Activated CD4-positive, alpha-beta T cell treated with anti-CD3 and anti-CD28 coated beads, Interleukin-2, amount 50 U/mL, for 24 hours (primary cell): ENCODE results near the gene TAS1R2.
A peak's percentile ranks its signal among the peaks of the same experiment; 100 is the strongest.
"Not testable (repeated sequence)": the region's sequence is repeated elsewhere in the genome, so short reads cannot be mapped to it uniquely, and the experiment has no call there.

ENCODE experiments used
- DNase-seq, 2 donors: peaks; one replicate each; pipeline ENCODE4 v3.0.0-alpha.2; 2020; ENCODE audit warnings: low read depth in 1 of 2, low spot score in 1 of 2

Gene TAS1R2

GRCh38 chr1:18884419-18884717 is 24.9 kb upstream of the TAS1R2 start:
- no peak for DNase-seq

- DNase-seq = peak; percentile 50 to 67
Observed at GRCh38 chr1:18883636-18884418, 24.4 kb upstream of the TAS1R2 start.

- DNase-seq = no peak
Observed at GRCh38 chr1:18883079-18883478, 23.6 kb upstream of the TAS1R2 start.

- no peak for DNase-seq
Observed at GRCh38 chr1:18882486-18882885, 23.0 kb upstream of the TAS1R2 start.

- no peak for DNase-seq
Observed at GRCh38 chr1:18881642-18882431, 22.4 kb upstream of the TAS1R2 start.

- no peak for DNase-seq
Observed at GRCh38 chr1:18881164-18881563, 21.7 kb upstream of the TAS1R2 start.

GRCh38 chr1:18880585-18880984 is 21.1 kb upstream of the TAS1R2 start:
- no peak for DNase-seq

GRCh38 chr1:18879791-18880309 is 20.4 kb upstream of the TAS1R2 start:
- DNase-seq = no peak

GRCh38 chr1:18879215-18879790 is 19.8 kb upstream of the TAS1R2 start:
- DNase-seq = no peak

- no peak for DNase-seq
Observed at GRCh38 chr1:18878538-18879214, 19.2 kb upstream of the TAS1R2 start.

- DNase-seq = no peak
Observed at GRCh38 chr1:18877282-18877681, 17.8 kb upstream of the TAS1R2 start.

- DNase-seq = no peak
Observed at GRCh38 chr1:18876210-18876609, 16.8 kb upstream of the TAS1R2 start.

- DNase-seq = no peak
Observed at GRCh38 chr1:18875796-18876128, 16.3 kb upstream of the TAS1R2 start.

- peak; percentile 35 to 51 for DNase-seq
Observed at GRCh38 chr1:18875107-18875795, 15.8 kb upstream of the TAS1R2 start.

GRCh38 chr1:18874600-18874999 is 15.1 kb upstream of the TAS1R2 start:
- DNase-seq = no peak

GRCh38 chr1:18874036-18874435 is 14.6 kb upstream of the TAS1R2 start:
- no peak for DNase-seq

GRCh38 chr1:18872071-18872611 is 12.7 kb upstream of the TAS1R2 start:
- DNase-seq = no peak

GRCh38 chr1:18871401-18872070 is 12.1 kb upstream of the TAS1R2 start:
- no peak for DNase-seq

- no peak for DNase-seq
Observed at GRCh38 chr1:18870957-18871356, 11.5 kb upstream of the TAS1R2 start.

- not testable (repeated sequence) for DNase-seq
Observed at GRCh38 chr1:18870595-18870865, 11.1 kb upstream of the TAS1R2 start.
